Endodermal cell (in vitro differentiated cells): ENCODE measurements around the gene ARHGAP10. TPM values are rescaled to one million over a fixed set of nuclear protein-coding genes. Genes with fewer than 3 reads are reported as not detected.

Source experiments
- DNase-seq: peaks from one replicate; pipeline ENCODE4 v3.0.0-alpha.2; 2017
- H3K27ac ChIP-seq: 2 replicates; pipeline ENCODE4 v1.5.1; 2013; ENCODE audit warnings: mild to moderate bottlenecking, low read depth, low read length, moderate library complexity
- H3K27me3 ChIP-seq: 2 replicates; pipeline ENCODE4 v1.6.1; 2013; ENCODE audit warnings: mild to moderate bottlenecking, low read length, moderate library complexity; ENCODE audit not compliant: insufficient read depth, control insufficient read depth, poor library complexity, severe bottlenecking
- H3K36me3 ChIP-seq: 2 replicates; pipeline ENCODE4 v1.7.0; 2013; ENCODE audit warnings: mild to moderate bottlenecking, low read length, moderate library complexity; ENCODE audit not compliant: control insufficient read depth, insufficient read depth
- H3K4me1 ChIP-seq: one replicate; pipeline ENCODE4 v1.7.0; 2013; ENCODE audit warnings: low read length; ENCODE audit not compliant: control insufficient read depth, insufficient read depth
- H3K4me3 ChIP-seq: 2 replicates; pipeline ENCODE4 v1.5.1; 2013; ENCODE audit warnings: mild to moderate bottlenecking, low read length, moderate library complexity
- H3K9ac ChIP-seq: 2 replicates; pipeline ENCODE4 v1.6.1; 2013; ENCODE audit warnings: mild to moderate bottlenecking, low read length, moderate library complexity; ENCODE audit not compliant: poor library complexity, severe bottlenecking; ENCODE audit errors: extremely low read depth
- H3K9me3 ChIP-seq: 2 replicates; pipeline ENCODE4 v1.6.1; 2013; ENCODE audit warnings: mild to moderate bottlenecking, low read length, moderate library complexity; ENCODE audit not compliant: control insufficient read depth
- H3K27ac Mint-ChIP-seq: 2 replicates; pipeline ENCODE4 v1.8.0; 2020; ENCODE audit warnings: mixed read lengths
- H3K27me3 Mint-ChIP-seq: 2 replicates; pipeline ENCODE4 v1.8.0; 2021; ENCODE audit warnings: mild to moderate bottlenecking, mixed read lengths; ENCODE audit not compliant: insufficient read depth
- H3K36me3 Mint-ChIP-seq: 2 replicates; pipeline ENCODE4 v1.8.0; 2020; ENCODE audit warnings: low read depth, mixed read lengths
- H3K4me1 Mint-ChIP-seq: 2 replicates; pipeline ENCODE4 v1.8.0; 2020; ENCODE audit warnings: mixed read lengths
- H3K4me3 Mint-ChIP-seq: 2 replicates; pipeline ENCODE4 v1.8.0; 2020; ENCODE audit warnings: mild to moderate bottlenecking, moderate library complexity, mixed read lengths
- H3K9me3 Mint-ChIP-seq: 2 replicates; pipeline ENCODE4 v1.8.0; 2020; ENCODE audit warnings: mild to moderate bottlenecking, mixed read lengths
- CTCF ChIP-seq: fragments of 200-600 bp; sonication (generic); conservative IDR thresholded peaks from 2 replicates; pipeline ENCODE4 v1.5.0; 2021; ENCODE audit warnings: antibody characterized with exemption, mild to moderate bottlenecking
- WGBS, 2 experiments: methylation state at CpG; one replicate each; pipeline versions ENCODE4 v1.1.5 to v1.1.7; 2013; ENCODE audit warnings: missing lambda C conversion rate in 2 of 2, mixed read lengths in 1 of 2; ENCODE audit not compliant: insufficient coverage in 1 of 2, insufficient read length in 1 of 2; 5-methylcytosine and 5-hydroxymethylcytosine counted together
- microRNA-seq: library from miRNA; unstranded; fragments of <30 nt; microRNA quantifications from one replicate; pipeline ENCODE4 v1.2.0, GENCODE V29; 2020; ENCODE audit warnings: borderline microRNAs expressed
- total RNA-seq, 2 donors: library from RNA; stranded (reverse); fragmentation: NEBNext Ultra II Directional in 1 of 2; extraction: Animal tissue kit (Norgen Biotek cat#: 25700) in 1 of 2; gene quantifications; 2 replicates in 1 of 2; 3 replicates in 1 of 2; pipeline ENCODE4 v1.2.1, GENCODE V29; 2021

Gene ARHGAP10
- total RNA-seq, 2 donors from 2014 or later: 9.1 to 11.8 TPM

GRCh38 chr4:148118179-148118578, 386.3 kb downstream of the ARHGAP10 start:
- Histone ChIP-seq H3K4me1 (no peaks in the 10 kb centered on the region), H3K9me3 (peaks cover 16% of the 10 kb centered on the region), H3K27ac (no peak overlapping the region), H3K4me3 (no peak overlapping the region), H3K36me3 (no peaks in the 10 kb centered on the region), H3K27me3 (no peaks in the 10 kb centered on the region), H3K9ac (no peak overlapping the region)
- peaks cover under 1% of the 10 kb centered on the region for H3K36me3 Mint-ChIP-seq
- H3K4me1 Mint-ChIP-seq: no peaks in the 10 kb centered on the region
- 89 to 97% methylated on average over 4 of the region's 4 CpGs for WGBS, 2 experiments
- no peak overlapping the region for H3K27ac Mint-ChIP-seq
- H3K27me3 Mint-ChIP-seq: no peaks in the 10 kb centered on the region
- no peak for TF ChIP-seq CTCF
- H3K4me3 Mint-ChIP-seq: no peak overlapping the region
- peaks cover 24% of the 10 kb centered on the region for H3K9me3 Mint-ChIP-seq
- no peak for DNase-seq

- Histone ChIP-seq H3K27me3 (no peaks in the 10 kb centered on the region), H3K36me3 (no peaks in the 10 kb centered on the region), H3K9ac (no peak overlapping the region), H3K27ac (no peak overlapping the region), H3K4me1 (no peaks in the 10 kb centered on the region), H3K4me3 (no peak overlapping the region), H3K9me3 (peaks cover 20% of the 10 kb centered on the region)
- Mint-ChIP-seq H3K4me3 (no peak overlapping the region), H3K4me1 (no peaks in the 10 kb centered on the region), H3K9me3 (peaks cover 28% of the 10 kb centered on the region), H3K36me3 (peaks cover 5% of the 10 kb centered on the region), H3K27me3 (no peaks in the 10 kb centered on the region), H3K27ac (no peak overlapping the region)
- TF ChIP-seq CTCF: no peak
- no peak for DNase-seq
- 88 to 100% methylated on average over 3 of the region's 3 CpGs for WGBS, 2 experiments
Observed at GRCh38 chr4:148118633-148119032, 386.7 kb downstream of the ARHGAP10 start.

- Histone ChIP-seq H3K9me3 (peaks cover 35% of the 10 kb centered on the region), H3K9ac (no peak overlapping the region), H3K27ac (no peak overlapping the region), H3K36me3 (no peaks in the 10 kb centered on the region), H3K4me1 (no peaks in the 10 kb centered on the region), H3K4me3 (no peak overlapping the region), H3K27me3 (no peaks in the 10 kb centered on the region)
- H3K27ac Mint-ChIP-seq: no peak overlapping the region
- no peak for DNase-seq
- no peak overlapping the region for H3K4me3 Mint-ChIP-seq
- WGBS, 2 experiments: 90 to 100% methylated on average over 2 to 3 of the region's 3 CpGs
- TF ChIP-seq CTCF: no peak
- no peaks in the 10 kb centered on the region for H3K27me3 Mint-ChIP-seq
- peaks cover 44% of the 10 kb centered on the region for H3K9me3 Mint-ChIP-seq
- peaks cover 13% of the 10 kb centered on the region for H3K36me3 Mint-ChIP-seq
- no peaks in the 10 kb centered on the region for H3K4me1 Mint-ChIP-seq
Observed at GRCh38 chr4:148120216-148120615, 388.3 kb downstream of the ARHGAP10 start.

Small RNA genes within 50 kb of the gene (microRNA-seq; reads per million reads assigned to microRNA genes)
- gene MIR4799: not detected

Other genes with a start within 250 kb of the ARHGAP10 start
- gene TMEM184C, start 114.7 kb upstream of the ARHGAP10 start, total RNA-seq: 10 to 100 TPM; 30.3 to 35.7 TPM
- gene PRMT9, start 47.9 kb upstream of the ARHGAP10 start, total RNA-seq: 10 to 100 TPM; 15.3 to 17.3 TPM